Ovary (tissue), 3 donors: ENCODE measurements around the gene DCPS.

ENCODE experiments used
- CTCF ChIP-seq, 3 donors: fragments of 450-650 bp in 2 of 3; fragments of 200-600 bp in 1 of 3; IDR thresholded peaks; one replicate each; pipeline versions ENCODE4 v1.5.1 to v1.8.0; 2016 to 2022; ENCODE audit warnings: antibody characterized with exemption in 3 of 3, mild to moderate bottlenecking in 1 of 3
- POLR2A ChIP-seq: fragments of 450-650 bp; IDR thresholded peaks from one replicate; pipeline ENCODE4 v1.6.1; 2017; ENCODE audit warnings: antibody characterized with exemption, mild to moderate bottlenecking, moderate library complexity
- donor health status: DM: no; HTN: no; CAD: no.

- TF ChIP-seq POLR2A (no peak), CTCF (IDR thresholded peaks at IDR 0.05) (no peak)
These were observed 36.2 kb upstream of the DCPS start for GRCh38 chr11:126267650-126268049.
